Mesangial cell (primary cell): Measurements from ENCODE around the gene SMPDL3B. TPM values are rescaled to one million over a fixed set of nuclear protein-coding genes. Genes with fewer than 3 reads are reported as not detected.

Source experiments
- total RNA-seq: library from RNA; depleted of rRNA; stranded (reverse); fragments of >200 nt; gene quantifications from 2 replicates; pipeline ENCODE4 v1.2.3, GENCODE V29; 2015

The SMPDL3B gene
- 2.3 and 24.8 TPM in 2 replicates for total RNA-seq

GRCh38 chr1:27934818-27935549, at the start of gene SMPDL3B:
TSS of gene SMPDL3B (plus strand) at chr1:27935000. CDS start at chr1:27935184, 184 bp downstream.

GRCh38 chr1:27959792-27960603, 25.2 kb downstream of the SMPDL3B start, which contains the start of gene XKR8:
TSS of gene XKR8 (plus strand) at chr1:27959973. CDS start at chr1:27960070, 97 bp downstream.

Other genes starting within 250 kb of the SMPDL3B start
- 5.7 and 7.3 TPM in 2 replicates for gene FAM76A, start 209.0 kb upstream of the SMPDL3B start, total RNA-seq
- gene STX12, start 161.8 kb upstream of the SMPDL3B start, total RNA-seq = 22.3 and 39.8 TPM in 2 replicates
- 30.3 and 35.5 TPM in 2 replicates for gene PPP1R8, start 104.2 kb upstream of the SMPDL3B start, total RNA-seq
- gene THEMIS2, start 62.5 kb upstream of the SMPDL3B start, total RNA-seq = 8.5 and 27.8 TPM in 2 replicates
- 29.8 and 56.1 TPM in 2 replicates for gene RPA2, start 20.4 kb upstream of the SMPDL3B start, total RNA-seq
- gene XKR8, start 25.0 kb downstream of the SMPDL3B start, total RNA-seq = 8.3 and 11.4 TPM in 2 replicates
- gene EYA3, start 153.6 kb downstream of the SMPDL3B start, total RNA-seq = 13.7 and 15.1 TPM in 2 replicates
- under 0.01 and 0.25 TPM in 2 replicates for gene PTAFR, start 241.7 kb downstream of the SMPDL3B start, total RNA-seq